ENCODE results near the gene ZBED4. TPM values are rescaled to one million over a fixed set of nuclear protein-coding genes. Genes with fewer than 3 reads are reported as not detected.
A peak's percentile ranks its signal among the peaks of the same experiment; 100 is the strongest.

The ZBED4 gene
- total RNA-seq, 1 donor from 2014 or later = 11.8 TPM

GRCh38 chr22:49936973-49937757 is 83.5 kb downstream of the ZBED4 start:
- Histone ChIP-seq H3K4me3 (peak overlapping the region; percentile 63), H3K4me1 (peaks cover 33% of the 10 kb centered on the region), H3K27ac (peak overlapping the region; percentile 95), H3K9me3 (no peaks in the 10 kb centered on the region), H3K27me3 (no peaks in the 10 kb centered on the region), H3K36me3 (no peaks in the 10 kb centered on the region)
- no peak for TF ChIP-seq CTCF (IDR thresholded peaks at IDR 0.05)
- intact Hi-C loops (cut with DNase I) = loop anchor here (10.0 kb wide), 1 partner anchor 48 kb away; no protein-coding TSS in a partner anchor
- peak; percentile 63 for DNase-seq
- ATAC-seq = no peak

- peak overlapping the region; percentile 95 for H3K27ac ChIP-seq
- H3K4me1 ChIP-seq = peaks cover 30% of the 10 kb centered on the region
Measured at GRCh38 chr22:49937758-49938564, 84.3 kb downstream of the ZBED4 start.

GRCh38 chr22:49938565-49939136 is 85.0 kb downstream of the ZBED4 start:
- intact Hi-C loops (cut with DNase I) = loop anchor here (10.0 kb wide), 1 partner anchor 46 kb away; no protein-coding TSS in a partner anchor
- H3K9me3 ChIP-seq = no peaks in the 10 kb centered on the region
- no peak overlapping the region for H3K4me3 ChIP-seq
- DNase-seq (peak; percentile 67), ATAC-seq (no peak)
- H3K36me3 ChIP-seq = no peaks in the 10 kb centered on the region
- H3K27me3 ChIP-seq = no peaks in the 10 kb centered on the region
- no peak overlapping the region for H3K27ac ChIP-seq
- no peak for TF ChIP-seq CTCF (IDR thresholded peaks at IDR 0.05)
- H3K4me1 ChIP-seq = peaks cover 23% of the 10 kb centered on the region

More at GRCh38 chr22:49937758-49938564, 84.3 kb downstream of the ZBED4 start:
- Histone ChIP-seq H3K36me3 (no peaks in the 10 kb centered on the region), H3K9me3 (no peaks in the 10 kb centered on the region), H3K4me3 (no peak overlapping the region), H3K27me3 (no peaks in the 10 kb centered on the region)
- DNase-seq (peak; percentile 71), ATAC-seq (no peak)
- intact Hi-C loops (cut with DNase I) = loop anchor here (10.0 kb wide), 1 partner anchor 47 kb away; no protein-coding TSS in a partner anchor
- no peak for TF ChIP-seq CTCF (IDR thresholded peaks at IDR 0.05)

Other genes starting within 250 kb of the ZBED4 start
- gene BRD1, start 26.0 kb upstream of the ZBED4 start, total RNA-seq = 39.0 TPM
- 28.1 TPM for gene ALG12, start 64.6 kb downstream of the ZBED4 start, total RNA-seq
- 44.2 TPM for gene CRELD2, start 64.8 kb downstream of the ZBED4 start, total RNA-seq
- 119 TPM for gene PIM3, start 106.9 kb downstream of the ZBED4 start, total RNA-seq
- gene IL17REL, start 158.9 kb downstream of the ZBED4 start, total RNA-seq = not detected
- gene TTLL8, start 204.5 kb downstream of the ZBED4 start, total RNA-seq = not detected
- gene MLC1, start 231.6 kb downstream of the ZBED4 start, total RNA-seq = 2.3 TPM
- gene MOV10L1, start 236.2 kb downstream of the ZBED4 start, total RNA-seq = 1.2 TPM